Measurements from ENCODE around the gene MACROD2.

Gene MACROD2

GRCh38 chr20:14521016-14521415, 525.7 kb downstream of the MACROD2 start:
- no peak for FAIRE-seq
- no peak for DNase-seq (ENCODE audit: low spot score)

- no peak for DNase-seq (ENCODE audit: low spot score)
- no peak for FAIRE-seq
Measured at GRCh38 chr20:14521436-14521835, 526.1 kb downstream of the MACROD2 start.

GRCh38 chr20:14522595-14522994, 527.3 kb downstream of the MACROD2 start:
- no peak for FAIRE-seq
- DNase-seq (ENCODE audit: low spot score), result no peak

GRCh38 chr20:14523090-14523489, 527.8 kb downstream of the MACROD2 start:
- no peak for FAIRE-seq
- no peak for DNase-seq (ENCODE audit: low spot score)

GRCh38 chr20:14525426-14525825, 530.1 kb downstream of the MACROD2 start:
- FAIRE-seq (no peak), DNase-seq (ENCODE audit: low spot score) (no peak)

GRCh38 chr20:14526891-14527290, 531.6 kb downstream of the MACROD2 start:
- FAIRE-seq (no peak), DNase-seq (ENCODE audit: low spot score) (no peak)

GRCh38 chr20:14531786-14532185, 536.5 kb downstream of the MACROD2 start:
- FAIRE-seq, result no peak

GRCh38 chr20:14536738-14537137, 541.4 kb downstream of the MACROD2 start:
- DNase-seq (ENCODE audit: low spot score) (no peak), FAIRE-seq (no peak)

More at GRCh38 chr20:14531786-14532185, 536.5 kb downstream of the MACROD2 start:
- DNase-seq (ENCODE audit: low spot score), result no peak

- no peak for FAIRE-seq
- no peak for DNase-seq (ENCODE audit: low spot score)
Measured at GRCh38 chr20:14538433-14538832, 543.1 kb downstream of the MACROD2 start.

- DNase-seq (ENCODE audit: low spot score), result no peak
- FAIRE-seq, result no peak
Measured at GRCh38 chr20:14543040-14543439, 547.7 kb downstream of the MACROD2 start.

GRCh38 chr20:14544688-14545087, 549.4 kb downstream of the MACROD2 start:
- DNase-seq (ENCODE audit: low spot score) (no peak), FAIRE-seq (no peak)

- FAIRE-seq, result no peak
- DNase-seq (ENCODE audit: low spot score), result no peak
Measured at GRCh38 chr20:14550655-14551054, 555.3 kb downstream of the MACROD2 start.

- DNase-seq (ENCODE audit: low spot score) (no peak), FAIRE-seq (no peak)
Measured at GRCh38 chr20:14553774-14554534, 558.6 kb downstream of the MACROD2 start.

- DNase-seq (ENCODE audit: low spot score) (no peak), FAIRE-seq (no peak)
Measured at GRCh38 chr20:14555676-14556075, 560.4 kb downstream of the MACROD2 start.

- FAIRE-seq (no peak), DNase-seq (ENCODE audit: low spot score) (no peak)
Measured at GRCh38 chr20:14556206-14556605, 560.9 kb downstream of the MACROD2 start.

- FAIRE-seq (no peak), DNase-seq (ENCODE audit: low spot score) (no peak)
Measured at GRCh38 chr20:14559612-14560011, 564.3 kb downstream of the MACROD2 start.

GRCh38 chr20:14561741-14562221, 566.5 kb downstream of the MACROD2 start:
- FAIRE-seq (no peak), DNase-seq (ENCODE audit: low spot score) (no peak)

GRCh38 chr20:14562981-14563380, 567.7 kb downstream of the MACROD2 start:
- DNase-seq (ENCODE audit: low spot score) (no peak), FAIRE-seq (no peak)

GRCh38 chr20:14566505-14566904, 571.2 kb downstream of the MACROD2 start:
- FAIRE-seq, result no peak
- DNase-seq (ENCODE audit: low spot score), result no peak

- no peak for DNase-seq (ENCODE audit: low spot score)
Measured at GRCh38 chr20:14568225-14568624, 572.9 kb downstream of the MACROD2 start.

GRCh38 chr20:14568701-14569100, 573.4 kb downstream of the MACROD2 start:
- FAIRE-seq (no peak), DNase-seq (ENCODE audit: low spot score) (no peak)

More at GRCh38 chr20:14568225-14568624, 572.9 kb downstream of the MACROD2 start:
- no peak for FAIRE-seq

- no peak for FAIRE-seq
- no peak for DNase-seq (ENCODE audit: low spot score)
Measured at GRCh38 chr20:14569641-14570040, 574.3 kb downstream of the MACROD2 start.

- no peak for DNase-seq (ENCODE audit: low spot score)
- no peak for FAIRE-seq
Measured at GRCh38 chr20:14570811-14571210, 575.5 kb downstream of the MACROD2 start.

Data from RCC 7860 (cell line).